GM21529 (cell line): ENCODE data around the gene S100P.
"Not testable (repeated sequence)": the region's sequence is repeated elsewhere in the genome, so short reads cannot be mapped to it uniquely, and the experiment has no call there.

Source experiments
- ATAC-seq: cut with Tn5 transposase; IDR thresholded peaks from one replicate; pipeline ENCODE4 v1.9.1; 2021; ENCODE audit not compliant: unreplicated experiment

Gene S100P

DNA sequence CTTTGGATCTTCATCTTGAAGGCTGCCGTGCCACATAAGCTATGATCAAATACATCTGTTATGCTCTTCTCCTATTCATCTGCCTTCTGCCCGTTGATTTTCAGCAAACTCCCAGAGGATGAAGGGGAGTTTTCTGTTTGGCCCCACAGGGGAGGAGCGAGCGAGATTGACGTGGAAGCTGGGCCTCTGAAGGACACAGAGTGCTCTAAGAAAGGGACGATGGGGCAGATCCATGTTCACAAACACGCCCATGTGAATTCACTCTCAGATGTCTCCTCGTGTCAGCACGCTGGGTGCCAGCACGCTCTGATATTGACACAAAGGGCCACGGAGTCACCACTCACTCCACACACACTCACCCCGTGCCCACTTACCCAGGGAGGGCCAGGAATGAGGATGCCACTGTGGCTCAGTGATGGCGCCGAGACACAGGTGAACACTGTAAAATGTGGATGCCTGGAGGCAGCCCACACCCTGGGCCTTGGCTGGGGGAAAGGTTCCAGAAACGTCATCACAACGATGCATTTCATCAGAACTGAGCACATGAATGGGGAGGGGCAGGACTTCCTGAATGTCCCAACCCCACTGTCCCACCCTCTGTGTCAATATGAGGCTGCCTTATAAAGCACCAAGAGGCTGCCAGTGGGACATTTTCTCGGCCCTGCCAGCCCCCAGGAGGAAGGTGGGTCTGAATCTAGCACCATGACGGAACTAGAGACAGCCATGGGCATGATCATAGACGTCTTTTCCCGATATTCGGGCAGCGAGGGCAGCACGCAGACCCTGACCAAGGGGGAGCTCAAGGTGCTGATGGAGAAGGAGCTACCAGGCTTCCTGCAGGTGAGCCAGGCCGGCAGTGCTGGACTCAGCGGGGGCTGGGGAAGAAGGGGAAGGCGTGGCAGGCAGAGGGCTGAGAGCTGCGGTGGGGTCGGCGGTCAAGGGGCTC is at the start of gene S100P:
Gene S100P (plus strand): TSS at position 648 of the 946 bp plus-strand sequence. CDS start 55 bp downstream, at position 703.
- no peak for ATAC-seq

DNA sequence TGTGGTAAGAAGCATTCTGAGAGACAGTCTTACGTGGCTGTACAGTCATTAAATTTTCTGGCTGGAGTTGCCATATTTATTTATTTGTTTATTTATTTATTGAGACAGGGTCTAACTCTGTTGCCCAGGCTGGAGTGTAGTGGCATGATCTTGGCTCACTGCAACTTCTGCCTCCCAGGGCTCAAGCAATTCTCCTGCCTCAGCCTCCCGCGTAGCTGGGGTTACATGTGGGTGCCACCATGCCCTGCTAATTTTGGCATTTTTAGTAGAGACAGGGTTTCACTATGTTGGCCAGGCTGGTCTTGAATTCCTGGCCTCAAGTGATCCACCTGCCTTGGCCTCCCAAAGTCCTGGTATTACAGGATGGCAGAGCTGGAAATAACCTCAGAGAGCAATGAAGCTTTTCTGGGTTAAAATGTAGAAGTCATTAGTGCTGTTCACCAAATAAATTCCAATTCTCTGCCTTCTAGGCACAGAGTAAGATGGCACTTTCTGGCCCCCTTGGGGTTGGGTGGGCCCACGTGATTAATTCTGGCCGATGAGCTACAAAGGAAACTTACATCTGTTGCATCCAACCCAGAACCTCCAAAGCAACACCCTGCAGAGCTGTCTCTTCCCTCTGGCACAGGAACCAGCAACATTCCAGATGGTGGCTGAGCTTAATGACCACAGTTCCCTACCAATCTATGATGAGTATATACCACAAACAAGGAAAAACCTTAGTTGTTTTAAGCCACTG is 48.7 kb upstream of the S100P start:
- no peak for ATAC-seq

DNA sequence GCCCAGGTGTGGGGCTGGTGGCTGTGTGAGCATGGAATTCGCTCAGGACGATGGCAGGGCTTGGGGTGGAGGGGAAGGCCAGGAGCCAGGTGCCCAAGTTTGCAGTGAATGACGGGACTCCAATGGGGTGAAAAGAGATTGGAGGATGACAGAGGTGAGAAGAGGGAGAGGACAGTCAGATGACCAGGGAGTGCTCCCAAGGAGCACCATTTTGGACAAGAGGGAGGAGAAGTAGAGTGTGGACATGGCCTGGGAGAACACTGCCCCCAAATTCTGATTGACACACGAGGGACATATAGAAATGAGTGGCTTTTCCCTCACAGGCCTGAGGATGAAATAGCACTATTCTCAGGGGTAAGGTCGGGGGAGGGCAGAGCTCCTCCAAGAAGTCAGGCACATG is 46.5 kb upstream of the S100P start:
- ATAC-seq = no peak

DNA sequence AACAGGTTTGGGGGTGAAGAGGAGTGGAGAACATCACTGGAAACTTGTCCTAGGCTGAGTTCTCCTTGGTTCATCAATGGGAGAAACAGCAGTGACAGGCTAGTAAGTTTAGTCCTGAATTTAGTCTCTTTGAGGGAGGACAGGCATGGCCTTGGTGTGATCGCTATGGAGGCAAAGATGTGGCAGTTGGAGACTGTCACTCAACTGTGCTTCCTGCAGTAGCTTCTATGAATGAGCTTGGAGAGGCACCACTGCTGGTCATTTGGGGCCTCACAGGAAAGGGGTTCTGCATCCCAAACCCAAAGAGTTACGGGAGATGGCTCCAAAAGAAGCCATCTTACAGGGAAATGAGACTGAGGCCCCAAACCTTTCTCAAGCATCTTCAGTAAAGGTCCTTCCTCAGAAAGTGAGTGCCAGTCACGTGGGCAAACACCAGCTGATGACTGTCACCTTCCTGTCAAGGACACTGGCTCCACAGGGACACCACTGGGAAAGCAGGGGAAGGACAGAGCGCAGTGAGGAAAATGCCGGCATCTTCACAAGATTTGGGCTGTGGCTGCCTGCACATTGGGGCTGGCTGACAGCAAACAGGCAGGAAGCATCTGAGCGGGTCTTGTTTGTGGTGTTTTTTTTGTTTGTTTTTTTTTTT is 46.0 kb upstream of the S100P start:
- no peak for ATAC-seq

DNA sequence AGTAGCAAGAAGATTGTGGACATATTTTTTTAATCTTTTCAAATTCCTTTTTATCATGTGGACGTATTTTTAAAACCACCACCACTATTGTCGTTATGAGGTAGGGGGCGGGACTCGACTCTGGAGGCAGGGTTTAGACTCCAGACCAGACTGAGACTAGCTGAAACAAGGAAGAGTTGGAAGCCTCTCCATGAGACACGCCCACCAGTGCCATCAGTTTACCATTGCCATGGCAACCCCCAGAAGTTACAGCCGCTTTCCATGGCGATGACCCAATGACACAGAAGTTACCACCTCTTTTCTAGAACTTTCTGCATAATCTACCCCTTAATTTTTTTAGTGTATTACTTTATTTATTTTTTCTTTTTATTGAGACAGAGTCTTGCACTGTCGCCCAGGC is 44.5 kb upstream of the S100P start:
- ATAC-seq = no peak

DNA sequence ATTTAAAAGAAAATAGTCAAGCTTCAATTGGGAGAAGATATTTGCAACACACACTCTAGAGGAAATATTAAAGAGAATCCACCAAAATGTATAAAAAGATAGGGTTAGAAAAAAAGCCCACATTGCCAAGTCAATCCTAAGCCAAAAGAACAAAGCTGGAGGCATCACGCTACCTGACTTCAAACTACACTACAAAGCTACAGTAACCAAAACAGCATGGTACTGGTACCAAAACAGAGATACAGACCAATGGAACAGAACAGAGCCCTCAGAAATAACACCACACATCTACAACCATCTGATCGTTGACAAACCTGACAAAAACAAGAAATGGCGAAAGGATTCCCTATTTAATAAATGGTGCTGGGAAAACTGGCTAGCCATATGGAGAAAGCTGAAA is 39.5 kb upstream of the S100P start:
- not testable (repeated sequence) for ATAC-seq

DNA sequence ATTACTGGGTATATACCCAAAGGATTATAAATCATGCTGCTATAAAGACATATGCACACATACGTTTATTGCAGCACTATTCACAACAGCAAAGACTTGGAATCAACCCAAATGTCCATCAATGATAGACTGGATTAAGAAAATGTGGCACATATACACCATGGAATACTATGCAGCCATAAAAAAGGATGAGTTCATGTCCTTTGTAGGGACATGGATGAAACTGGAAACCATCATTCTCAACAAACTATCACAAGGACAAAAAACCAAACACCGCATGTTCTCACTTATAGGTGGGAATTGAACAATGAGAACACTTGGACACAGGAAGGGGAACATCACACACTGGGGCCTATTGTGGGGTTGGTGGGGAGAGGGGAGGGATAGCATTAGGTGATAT is 38.4 kb upstream of the S100P start:
- ATAC-seq = not testable (repeated sequence)

DNA sequence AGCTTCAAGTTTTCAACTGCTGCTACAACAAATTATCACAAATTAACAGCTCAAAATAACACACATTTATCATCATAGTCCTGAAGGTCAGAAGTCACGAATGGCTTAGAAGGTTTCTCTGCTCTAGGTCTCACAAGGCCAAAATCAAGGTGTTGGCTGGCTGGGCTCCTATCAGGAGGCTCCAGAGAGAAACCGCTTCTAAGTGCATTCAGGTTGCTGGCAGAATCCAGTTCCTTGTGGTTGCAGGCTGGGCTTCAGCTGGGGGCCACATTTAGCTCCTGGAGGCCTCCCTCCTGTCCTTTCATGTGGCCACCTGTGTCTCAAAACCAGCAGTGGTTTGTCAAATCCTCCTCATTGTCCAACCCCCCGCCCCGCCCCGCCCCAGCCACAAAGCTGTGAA is 37.8 kb upstream of the S100P start:
- no peak for ATAC-seq

DNA sequence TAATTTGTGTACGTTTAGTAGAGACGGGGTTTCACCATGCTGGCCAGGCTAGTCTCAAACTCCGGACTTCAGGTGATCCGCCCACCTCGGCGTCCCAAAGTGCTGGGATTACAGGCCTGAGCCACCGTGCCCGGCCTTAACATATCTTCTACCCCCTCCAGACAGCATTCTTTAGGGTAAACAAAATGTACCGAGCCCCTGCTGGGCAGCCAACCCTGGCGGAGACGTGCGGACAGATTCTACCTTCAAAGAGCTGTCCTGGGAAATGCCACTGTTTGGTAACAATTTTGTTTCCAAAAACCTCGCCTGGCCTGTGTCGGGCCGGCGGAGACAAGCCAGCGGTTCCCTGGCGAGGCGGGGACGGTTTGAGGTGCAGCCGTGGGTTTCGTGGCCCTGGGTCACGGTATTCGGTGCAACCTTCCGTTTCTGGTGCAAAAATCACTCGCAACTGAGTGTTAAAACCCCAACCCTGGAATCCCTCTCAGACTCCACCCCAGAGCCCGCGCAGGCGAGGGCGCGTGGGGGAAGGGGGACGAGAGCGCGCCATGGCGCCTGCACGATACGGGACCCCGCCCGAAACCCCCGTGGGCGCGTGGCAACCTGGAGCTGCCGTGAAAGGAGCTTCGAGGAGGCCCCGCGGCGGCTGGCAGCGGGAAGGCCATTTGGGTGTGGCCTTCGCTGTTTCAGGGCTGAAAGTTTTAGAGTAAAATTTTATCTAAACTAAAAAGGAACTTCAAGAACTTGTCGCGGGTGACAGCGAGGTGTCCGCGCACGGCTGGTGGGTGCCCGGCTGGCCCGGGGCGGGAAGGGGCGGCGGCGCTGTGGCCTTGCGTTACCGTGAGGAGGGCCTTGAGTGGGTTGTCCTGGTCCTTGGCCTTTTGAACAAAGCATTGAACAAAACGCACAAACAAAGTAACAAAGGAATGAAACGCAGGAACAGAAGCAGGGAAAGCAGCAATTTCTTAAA is 36.2 kb upstream of the S100P start:
- ATAC-seq = no peak

DNA sequence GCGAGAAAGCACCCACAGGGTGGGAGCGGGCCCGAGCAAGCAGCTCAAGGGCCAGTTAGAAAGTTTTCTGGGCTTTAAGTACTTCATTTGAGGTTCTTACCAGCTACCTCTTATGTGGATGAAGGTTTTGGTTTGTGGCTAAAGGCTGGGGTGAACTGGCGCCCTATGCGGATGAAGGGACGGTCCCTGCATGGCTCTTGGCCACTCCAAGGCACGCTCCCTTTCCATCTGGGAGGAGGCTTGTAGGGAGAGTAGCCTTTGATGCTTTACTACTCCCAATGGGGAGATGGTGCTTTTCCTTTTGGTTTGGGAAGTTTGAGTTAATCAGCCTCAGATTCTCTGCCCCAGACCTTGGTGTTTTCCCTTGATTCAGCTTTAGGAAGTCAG is 35.5 kb upstream of the S100P start:
- no peak for ATAC-seq

DNA sequence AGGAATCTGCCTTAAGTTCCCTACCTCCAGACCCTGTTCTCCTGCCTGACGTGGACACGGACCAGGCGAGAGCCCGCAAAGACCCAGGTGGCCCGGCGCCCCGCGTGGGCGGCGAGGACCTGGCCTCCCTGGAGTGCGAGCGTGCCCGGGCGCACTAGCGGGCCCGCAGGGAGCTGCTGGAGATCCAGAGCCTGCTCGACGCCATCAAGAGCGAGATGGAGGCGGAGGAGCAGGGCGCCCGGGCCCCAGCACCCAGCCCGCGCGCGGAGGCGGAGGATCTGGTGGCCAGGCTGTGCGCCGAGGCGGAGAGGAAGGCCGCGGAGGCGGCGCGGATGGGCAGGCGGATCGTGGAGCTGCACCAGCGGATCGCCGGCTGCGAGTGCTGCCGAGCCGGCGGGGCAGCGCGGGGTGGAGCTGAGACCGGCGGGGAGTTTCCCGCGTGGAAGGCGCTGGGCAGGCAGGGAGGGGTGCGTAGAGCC is 35.0 kb upstream of the S100P start:
- no peak for ATAC-seq

DNA sequence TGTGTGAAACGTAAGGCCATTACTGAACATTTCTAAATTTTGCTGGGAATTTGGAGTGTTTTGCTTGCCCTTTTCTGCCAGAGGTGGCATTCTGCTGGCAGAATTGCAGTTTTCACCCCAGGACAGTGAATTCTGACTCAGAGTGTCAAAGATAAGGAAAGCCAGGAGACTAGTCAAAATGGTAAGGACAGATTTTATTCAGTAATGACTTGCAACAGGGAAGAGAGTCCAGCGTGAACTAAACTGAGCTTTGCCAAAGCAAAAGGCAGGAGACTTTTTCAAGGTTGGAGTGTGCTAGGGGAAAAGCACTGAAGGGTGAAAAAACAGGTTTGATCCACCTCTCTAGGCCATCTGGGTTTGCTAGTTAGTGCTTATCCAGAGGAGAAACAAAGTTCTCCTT is 33.8 kb upstream of the S100P start:
- ATAC-seq = no peak

DNA sequence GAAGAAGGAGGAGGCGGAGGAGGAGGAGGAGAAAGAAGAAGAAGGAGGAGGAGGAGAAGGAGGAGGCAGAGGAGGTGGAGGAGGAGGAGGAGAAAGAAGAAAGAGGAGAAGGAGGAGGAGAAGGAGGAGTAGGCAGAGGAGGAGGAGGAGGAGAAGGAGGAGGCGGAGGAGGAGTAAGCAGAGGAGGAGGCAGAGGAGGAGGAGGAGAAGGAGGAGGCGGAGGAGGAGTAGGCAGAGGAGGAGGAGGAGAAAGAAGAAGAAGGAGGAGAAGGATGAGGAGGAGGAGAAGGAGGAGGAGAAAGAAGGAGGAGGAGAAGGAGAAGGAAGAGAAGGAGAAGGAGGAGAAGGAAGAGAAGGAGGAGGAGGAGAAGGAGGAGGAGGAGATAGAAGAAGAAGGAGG is 33.2 kb upstream of the S100P start:
- no peak for ATAC-seq

DNA sequence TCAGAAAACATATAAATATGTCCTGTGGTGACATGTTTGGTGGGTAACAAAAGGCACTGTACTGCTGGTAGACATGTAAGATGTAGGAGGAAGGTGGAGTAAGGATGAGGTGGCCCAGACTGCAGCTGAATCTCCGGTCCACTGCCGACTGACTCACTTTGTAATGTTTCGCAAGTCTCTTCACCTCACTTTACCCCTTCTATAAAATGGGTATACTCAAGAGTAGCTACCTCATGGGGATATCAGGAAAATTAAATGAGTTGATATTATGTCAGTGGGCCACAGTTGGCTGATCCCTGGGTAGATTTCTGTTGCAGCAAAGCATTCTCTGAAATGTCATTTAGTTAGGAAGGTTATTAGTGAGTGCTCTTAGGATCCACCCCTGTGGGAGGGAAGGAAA is 31.1 kb upstream of the S100P start:
- no peak for ATAC-seq

DNA sequence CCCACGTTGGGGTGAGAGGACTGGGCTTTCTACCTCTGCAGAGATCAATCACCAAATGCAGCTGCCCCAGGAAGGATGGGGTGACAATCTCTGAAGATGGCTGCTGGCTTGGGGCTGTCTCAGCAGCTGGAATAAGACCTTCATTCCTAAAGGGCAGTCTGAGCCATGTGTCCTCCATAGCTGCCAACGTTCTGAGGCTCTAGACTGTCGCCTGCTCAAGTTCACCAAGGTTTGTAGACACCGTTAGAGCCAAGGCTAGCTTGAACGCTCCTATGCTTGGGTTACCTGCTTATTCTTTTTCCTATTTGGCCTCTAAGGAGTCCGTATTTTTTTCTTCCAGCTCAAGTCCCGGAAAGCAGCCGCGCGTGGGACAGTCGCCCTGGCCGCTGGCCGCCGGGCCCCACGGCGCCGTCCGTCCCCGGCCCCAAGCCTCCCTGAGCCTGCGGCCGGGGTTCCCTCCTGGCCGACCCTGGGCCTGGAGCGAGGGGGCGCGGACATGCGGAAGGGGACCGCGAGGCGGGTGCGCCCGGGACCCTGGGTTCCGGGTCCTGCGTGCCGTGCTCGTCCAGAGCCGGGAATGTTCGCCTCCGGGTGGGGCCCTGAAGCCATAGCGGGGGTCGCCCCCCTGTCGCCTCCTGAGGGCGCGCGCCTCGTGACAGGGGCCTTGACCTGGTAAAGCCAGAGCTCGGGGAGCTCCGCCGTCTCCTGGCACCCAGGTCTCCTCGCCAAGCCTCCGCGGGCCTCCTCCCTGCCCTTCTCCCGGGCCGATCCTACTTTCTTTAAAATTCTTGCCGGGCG is 29.9 kb upstream of the S100P start:
- no peak for ATAC-seq

DNA sequence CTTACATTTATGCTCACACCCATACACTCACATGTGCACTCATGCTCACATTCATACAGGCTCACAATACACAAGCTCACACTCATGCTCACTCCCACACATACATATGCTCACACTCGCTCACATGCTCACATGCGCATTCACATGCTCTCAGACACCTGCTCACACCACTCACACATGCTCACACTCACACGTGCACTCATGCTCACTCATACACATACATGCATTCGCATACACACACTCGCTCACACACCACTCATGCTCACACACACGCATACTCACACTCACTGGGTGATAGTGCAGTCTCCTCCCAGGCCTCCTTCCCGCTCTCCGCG is 28.4 kb upstream of the S100P start:
- ATAC-seq = no peak

DNA sequence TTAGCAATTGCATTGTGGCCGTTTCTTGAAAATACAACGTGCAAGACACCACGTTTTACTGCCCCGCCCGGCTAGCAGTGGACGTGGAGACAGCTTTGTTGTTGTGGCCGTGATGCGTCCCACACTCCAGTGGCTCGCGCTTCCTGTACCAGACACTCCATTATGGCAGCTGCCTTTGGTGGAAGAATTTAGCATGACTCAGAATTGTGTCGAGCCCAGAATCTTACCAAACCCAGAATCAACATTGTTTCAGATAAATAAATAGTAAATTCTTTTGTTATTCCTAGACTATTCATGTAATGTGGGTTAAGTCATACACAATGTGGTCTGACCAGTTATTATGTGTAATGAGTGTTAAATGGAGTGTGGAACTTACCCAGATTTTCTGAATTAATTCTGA is 25.3 kb upstream of the S100P start:
- ATAC-seq = no peak

DNA sequence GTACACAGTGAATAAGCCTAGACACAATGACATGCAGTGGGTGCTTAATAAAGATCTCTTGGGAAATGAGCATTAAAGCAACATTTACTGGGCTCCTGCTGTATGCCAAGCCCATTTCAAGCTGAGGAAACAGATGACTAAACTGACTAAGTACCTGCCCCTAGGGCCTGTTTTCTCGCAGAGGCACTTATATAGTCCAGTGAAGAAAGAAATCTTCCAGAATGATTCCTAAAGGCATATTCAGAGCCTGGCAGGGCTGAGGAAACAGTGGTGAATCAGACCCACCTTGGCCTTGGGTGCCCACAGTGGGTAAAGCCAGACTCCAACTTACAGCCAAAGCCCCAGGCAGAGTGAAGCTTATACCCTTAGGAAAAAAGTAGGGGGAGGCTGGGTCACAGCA is 22.0 kb upstream of the S100P start:
- ATAC-seq = no peak

DNA sequence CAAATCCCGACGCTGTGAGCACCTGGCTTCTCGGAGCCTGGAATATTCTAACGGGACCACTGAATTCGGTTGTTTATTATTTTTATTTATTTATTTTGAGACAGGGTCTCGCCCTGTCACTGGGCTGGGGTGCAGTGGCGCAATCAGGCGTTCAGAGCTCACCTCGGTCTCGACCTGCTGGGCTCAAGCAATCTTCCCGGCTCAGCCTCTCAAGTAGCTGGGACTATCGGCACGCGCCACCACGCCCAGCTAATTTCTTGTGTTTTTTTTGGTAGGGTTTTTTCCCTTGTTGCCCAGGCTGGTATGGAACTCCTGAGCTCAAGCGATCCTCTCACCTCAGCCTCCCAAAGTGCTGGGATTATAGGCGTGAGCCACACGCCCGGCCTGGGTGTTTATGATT is 21.5 kb upstream of the S100P start:
- ATAC-seq = no peak
